HepG2 (cell line): ENCODE measurements around the gene FOXD1. TPM values are rescaled to one million over a fixed set of nuclear protein-coding genes. Genes with fewer than 3 reads are reported as not detected.

Source experiments
- E2F2 ChIP-seq: sonication (generic); formaldehyde crosslinking; IDR thresholded peaks from 2 replicates; pipeline ENCODE4 v1.4.0; 2020; ENCODE audit warnings: missing genetic modification reagents, borderline replicate concordance
- ETV5 ChIP-seq: IDR thresholded peaks from 2 replicates; pipeline ENCODE4 v1.6.1; 2018; ENCODE audit warnings: missing biosample characterization, missing genetic modification reagents, inconsistent platforms, borderline replicate concordance
- GABPB1 ChIP-seq: IDR thresholded peaks from 2 replicates; pipeline ENCODE4 v1.6.1; 2016; ENCODE audit warnings: mild to moderate bottlenecking, missing genetic modification reagents, moderate library complexity, missing compliant biosample characterization
- MAX ChIP-seq: IDR thresholded peaks from 2 replicates; pipeline ENCODE4 v1.6.1; 2012; ENCODE audit warnings: inconsistent platforms
- MTA1 ChIP-seq: sonication (generic); formaldehyde crosslinking; IDR thresholded peaks from 2 replicates; pipeline ENCODE4 v1.4.0; 2020; ENCODE audit warnings: missing genetic modification reagents, mild to moderate bottlenecking, borderline replicate concordance
- NKX3-1 ChIP-seq: sonication (generic); formaldehyde crosslinking; IDR thresholded peaks from 2 replicates; pipeline ENCODE4 v1.5.0; 2020; ENCODE audit warnings: missing genetic modification reagents
- NR1H2 ChIP-seq: sonication (generic); formaldehyde crosslinking; IDR thresholded peaks from 2 replicates; pipeline ENCODE4 v1.8.1; 2022; ENCODE audit warnings: low read depth, missing genetic modification reagents, borderline replicate concordance
- NR2F1 ChIP-seq, 2 experiments: fragments of 450-650 bp in 1 of 2; formaldehyde crosslinking in 1 of 2; IDR thresholded peaks; 2 replicates each; pipeline versions ENCODE4 v1.5.0 to v1.6.1; 2016 to 2020; ENCODE audit warnings: mild to moderate bottlenecking in 1 of 2, missing compliant biosample characterization in 1 of 2, missing genetic modification reagents in 1 of 2, moderate library complexity in 1 of 2
- SIN3A ChIP-seq: IDR thresholded peaks from 2 replicates; pipeline ENCODE4 v1.6.1; 2011; ENCODE audit warnings: low read depth, mild to moderate bottlenecking, control low read depth, low read length, borderline replicate concordance
- ZBTB1 ChIP-seq: sonication (generic); formaldehyde crosslinking; IDR thresholded peaks from 2 replicates; pipeline ENCODE4 v1.4.0; 2020; ENCODE audit warnings: missing genetic modification reagents, borderline replicate concordance
- ZBTB26 ChIP-seq: IDR thresholded peaks from 2 replicates; pipeline ENCODE4 v1.6.1; 2016; ENCODE audit warnings: missing compliant biosample characterization, missing genetic modification reagents, borderline replicate concordance
- ZBTB38 ChIP-seq: sonication (generic); formaldehyde crosslinking; IDR thresholded peaks from 2 replicates; pipeline ENCODE4 v1.5.1; 2020; ENCODE audit warnings: mild to moderate bottlenecking, missing genetic modification reagents
- ZFP82 ChIP-seq: sonication (generic); formaldehyde crosslinking; IDR thresholded peaks from 2 replicates; pipeline ENCODE4 v1.5.1; 2020; ENCODE audit warnings: mild to moderate bottlenecking, missing genetic modification reagents, borderline replicate concordance
- ZFP91 ChIP-seq: sonication (generic); formaldehyde crosslinking; IDR thresholded peaks from 2 replicates; pipeline ENCODE4 v1.9.0; 2022; ENCODE audit warnings: missing genetic modification reagents, mild to moderate bottlenecking, borderline replicate concordance
- ZNF180 ChIP-seq: sonication (generic); formaldehyde crosslinking; IDR thresholded peaks from 2 replicates; pipeline ENCODE4 v1.4.0; 2020; ENCODE audit warnings: low read depth, missing genetic modification reagents, borderline replicate concordance
- ZNF232 ChIP-seq: sonication (generic); formaldehyde crosslinking; IDR thresholded peaks from 2 replicates; pipeline ENCODE4 v1.4.0; 2020; ENCODE audit warnings: missing genetic modification reagents, borderline replicate concordance
- ZNF281 ChIP-seq: sonication (generic); formaldehyde crosslinking; IDR thresholded peaks from 2 replicates; pipeline ENCODE4 v1.4.0; 2020; ENCODE audit warnings: missing genetic modification reagents, borderline replicate concordance
- ZNF782 ChIP-seq: sonication (generic); formaldehyde crosslinking; IDR thresholded peaks from 2 replicates; pipeline ENCODE4 v1.4.0; 2020; ENCODE audit warnings: missing genetic modification reagents, mild to moderate bottlenecking, borderline replicate concordance
- ZSCAN31 ChIP-seq: sonication (generic); formaldehyde crosslinking; IDR thresholded peaks from 2 replicates; pipeline ENCODE4 v1.5.0; 2020; ENCODE audit warnings: low read depth, mild to moderate bottlenecking, missing genetic modification reagents
- polyA plus RNA-seq, 8 experiments: library from polyadenylated mRNA; depleted of rRNA in 3 of 8; stranded (reverse) in 7 of 8; unstranded in 1 of 8; fragments of >200 nt; fragmentation: Illumina TruSeq in 4 of 8; extraction: Trizol in 4 of 8; gene quantifications; 2 replicates each; pipeline versions ENCODE4 v1.2.1 to v1.2.3, GENCODE V29; 2011 to 2016; ENCODE audit warnings: low read depth in 4 of 8, missing spikeins in 1 of 8, mixed read lengths in 1 of 8; ENCODE audit not compliant: insufficient read depth in 1 of 8
- total RNA-seq, 5 experiments: library from RNA; depleted of rRNA; stranded (reverse); fragments of >200 nt; fragmentation: Illumina TruSeq; extraction: Trizol; gene quantifications; 2 replicates each; pipeline ENCODE4 v1.2.3, GENCODE V29; 2016; ENCODE audit warnings: low read depth in 1 of 5

FOXD1 gene
- total and polyA plus RNA-seq, 2 of the 13 experiments (the other 11 are each of a cell fraction or from before 2014, with no cell fraction given) = 0.04 to 0.05 TPM

- no peak for TF ChIP-seq ZNF281 (CRISPR knock-in tag)
- TF ChIP-seq MAX = peak; percentile 27; the same call in 1 of the 2 replicates
- TF ChIP-seq ZFP82 (CRISPR knock-in tag) = no peak
- TF ChIP-seq ZSCAN31 (CRISPR knock-in tag) = no peak
- no peak for TF ChIP-seq ZNF180 (CRISPR knock-in tag)
- no peak for TF ChIP-seq ZNF782 (CRISPR knock-in tag)
- TF ChIP-seq ZNF232 = no peak
- TF ChIP-seq ZFP91 = peak; percentile 44; the same call in 1 of the 2 replicates
- peak; percentile 41; the same call in 1 of the 2 replicates for TF ChIP-seq GABPB1
- no peak for TF ChIP-seq NR2F1 (CRISPR knock-in tag; IDR thresholded peaks at IDR 0.05)
- no peak for TF ChIP-seq ZBTB1 (CRISPR knock-in tag)
- TF ChIP-seq SIN3A = no peak
- TF ChIP-seq ZBTB26 (CRISPR knock-in tag) = no peak
- no peak for TF ChIP-seq MTA1 (CRISPR knock-in tag)
- no peak for TF ChIP-seq NR1H2 (CRISPR knock-in tag)
- TF ChIP-seq NKX3-1 (CRISPR knock-in tag) = 0 out of 2 replicates have a peak, but pooled peaks have one; percentile 27
- TF ChIP-seq E2F2 = no peak
- no peak for TF ChIP-seq ZBTB38 (CRISPR knock-in tag)
- no peak for TF ChIP-seq ETV5 (CRISPR knock-in tag)
These were observed 2.9 kb upstream of the FOXD1 start (continued) for GRCh38 chr5:73451224-73452130.
